Measurements from ENCODE around the gene HTT.

HTT gene

DNA sequence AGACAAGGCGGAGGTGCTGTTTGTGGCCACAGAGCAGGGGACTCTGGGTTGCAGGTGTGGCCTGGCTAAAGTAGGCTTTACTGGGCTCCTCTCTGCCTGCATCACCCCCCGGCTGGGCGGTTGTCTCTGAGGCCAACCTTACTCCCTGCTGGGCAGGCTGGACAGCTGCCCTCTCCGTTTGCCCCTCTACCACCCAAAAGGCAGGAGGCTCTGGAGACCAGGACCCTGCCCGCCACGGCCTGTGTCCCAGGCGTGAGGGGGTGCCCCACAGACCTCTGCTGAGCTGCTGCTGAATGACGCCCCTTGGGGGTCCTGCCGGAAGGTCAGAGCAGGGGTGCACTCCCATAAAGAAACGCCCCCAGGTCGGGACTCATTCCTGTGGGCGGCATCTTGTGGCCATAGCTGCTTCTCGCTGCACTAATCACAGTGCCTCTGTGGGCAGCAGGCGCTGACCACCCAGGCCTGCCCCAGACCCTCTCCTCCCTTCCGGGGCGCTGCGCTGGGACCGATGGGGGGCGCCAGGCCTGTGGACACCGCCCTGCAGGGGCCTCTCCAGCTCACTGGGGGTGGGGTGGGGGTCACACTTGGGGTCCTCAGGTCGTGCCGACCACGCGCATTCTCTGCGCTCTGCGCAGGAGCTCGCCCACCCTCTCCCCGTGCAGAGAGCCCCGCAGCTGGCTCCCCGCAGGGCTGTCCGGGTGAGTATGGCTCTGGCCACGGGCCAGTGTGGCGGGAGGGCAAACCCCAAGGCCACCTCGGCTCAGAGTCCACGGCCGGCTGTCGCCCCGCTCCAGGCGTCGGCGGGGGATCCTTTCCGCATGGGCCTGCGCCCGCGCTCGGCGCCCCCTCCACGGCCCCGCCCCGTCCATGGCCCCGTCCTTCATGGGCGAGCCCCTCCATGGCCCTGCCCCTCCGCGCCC is 1.1 kb upstream of the HTT start:
- FAIRE-seq (no peak), DNase-seq (ENCODE audit: insufficient read length, low spot score) (no peak)
- TF ChIP-seq, protein P1, sequence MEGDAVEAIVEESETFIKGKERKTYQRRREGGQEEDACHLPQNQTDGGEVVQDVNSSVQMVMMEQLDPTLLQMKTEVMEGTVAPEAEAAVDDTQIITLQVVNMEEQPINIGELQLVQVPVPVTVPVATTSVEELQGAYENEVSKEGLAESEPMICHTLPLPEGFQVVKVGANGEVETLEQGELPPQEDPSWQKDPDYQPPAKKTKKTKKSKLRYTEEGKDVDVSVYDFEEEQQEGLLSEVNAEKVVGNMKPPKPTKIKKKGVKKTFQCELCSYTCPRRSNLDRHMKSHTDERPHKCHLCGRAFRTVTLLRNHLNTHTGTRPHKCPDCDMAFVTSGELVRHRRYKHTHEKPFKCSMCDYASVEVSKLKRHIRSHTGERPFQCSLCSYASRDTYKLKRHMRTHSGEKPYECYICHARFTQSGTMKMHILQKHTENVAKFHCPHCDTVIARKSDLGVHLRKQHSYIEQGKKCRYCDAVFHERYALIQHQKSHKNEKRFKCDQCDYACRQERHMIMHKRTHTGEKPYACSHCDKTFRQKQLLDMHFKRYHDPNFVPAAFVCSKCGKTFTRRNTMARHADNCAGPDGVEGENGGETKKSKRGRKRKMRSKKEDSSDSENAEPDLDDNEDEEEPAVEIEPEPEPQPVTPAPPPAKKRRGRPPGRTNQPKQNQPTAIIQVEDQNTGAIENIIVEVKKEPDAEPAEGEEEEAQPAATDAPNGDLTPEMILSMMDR (IDR thresholded peaks at IDR 0.05; ENCODE audit: insufficient read depth, missing control alignments) = no peak

DNA sequence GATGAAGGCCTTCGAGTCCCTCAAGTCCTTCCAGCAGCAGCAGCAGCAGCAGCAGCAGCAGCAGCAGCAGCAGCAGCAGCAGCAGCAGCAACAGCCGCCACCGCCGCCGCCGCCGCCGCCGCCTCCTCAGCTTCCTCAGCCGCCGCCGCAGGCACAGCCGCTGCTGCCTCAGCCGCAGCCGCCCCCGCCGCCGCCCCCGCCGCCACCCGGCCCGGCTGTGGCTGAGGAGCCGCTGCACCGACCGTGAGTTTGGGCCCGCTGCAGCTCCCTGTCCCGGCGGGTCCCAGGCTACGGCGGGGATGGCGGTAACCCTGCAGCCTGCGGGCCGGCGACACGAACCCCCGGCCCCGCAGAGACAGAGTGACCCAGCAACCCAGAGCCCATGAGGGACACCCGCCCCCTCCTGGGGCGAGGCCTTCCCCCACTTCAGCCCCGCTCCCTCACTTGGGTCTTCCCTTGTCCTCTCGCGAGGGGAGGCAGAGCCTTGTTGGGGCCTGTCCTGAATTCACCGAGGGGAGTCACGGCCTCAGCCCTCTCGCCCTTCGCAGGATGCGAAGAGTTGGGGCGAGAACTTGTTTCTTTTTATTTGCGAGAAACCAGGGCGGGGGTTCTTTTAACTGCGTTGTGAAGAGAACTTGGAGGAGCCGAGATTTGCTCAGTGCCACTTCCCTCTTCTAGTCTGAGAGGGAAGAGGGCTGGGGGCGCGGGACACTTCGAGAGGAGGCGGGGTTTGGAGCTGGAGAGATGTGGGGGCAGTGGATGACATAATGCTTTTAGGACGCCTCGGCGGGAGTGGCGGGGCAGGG is 568 bp downstream of the HTT start:
- FAIRE-seq (no peak), DNase-seq (ENCODE audit: insufficient read length, low spot score) (no peak)
- TF ChIP-seq, protein P1 (IDR thresholded peaks at IDR 0.05; ENCODE audit: insufficient read depth, missing control alignments) = no peak

DNA sequence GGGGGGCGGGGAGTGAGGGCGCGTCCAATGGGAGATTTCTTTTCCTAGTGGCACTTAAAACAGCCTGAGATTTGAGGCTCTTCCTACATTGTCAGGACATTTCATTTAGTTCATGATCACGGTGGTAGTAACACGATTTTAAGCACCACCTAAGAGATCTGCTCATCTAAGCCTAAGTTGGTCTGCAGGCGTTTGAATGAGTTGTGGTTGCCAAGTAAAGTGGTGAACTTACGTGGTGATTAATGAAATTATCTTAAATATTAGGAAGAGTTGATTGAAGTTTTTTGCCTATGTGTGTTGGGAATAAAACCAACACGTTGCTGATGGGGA is 1.1 kb downstream of the HTT start:
- no peak for FAIRE-seq
- TF ChIP-seq, protein P1 (IDR thresholded peaks at IDR 0.05; ENCODE audit: insufficient read depth, missing control alignments) = no peak

DNA sequence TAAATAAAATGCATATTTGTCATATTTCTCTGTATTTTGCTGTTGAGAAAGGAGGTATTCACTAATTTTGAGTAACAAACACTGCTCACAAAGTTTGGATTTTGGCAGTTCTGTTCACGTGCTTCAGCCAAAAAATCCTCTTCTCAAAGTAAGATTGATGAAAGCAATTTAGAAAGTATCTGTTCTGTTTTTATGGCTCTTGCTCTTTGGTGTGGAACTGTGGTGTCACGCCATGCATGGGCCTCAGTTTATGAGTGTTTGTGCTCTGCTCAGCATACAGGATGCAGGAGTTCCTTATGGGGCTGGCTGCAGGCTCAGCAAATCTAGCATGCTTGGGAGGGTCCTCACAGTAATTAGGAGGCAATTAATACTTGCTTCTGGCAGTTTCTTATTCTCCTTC is 3.3 kb downstream of the HTT start:
- DNase-seq (ENCODE audit: insufficient read length, low spot score) = no peak
- TF ChIP-seq, protein P1 (IDR thresholded peaks at IDR 0.05; ENCODE audit: insufficient read depth, missing control alignments) = no peak
- no peak for FAIRE-seq

More for the DNA sequence above, 1.1 kb downstream of the HTT start:
- DNase-seq (ENCODE audit: insufficient read length, low spot score) = no peak

DNA sequence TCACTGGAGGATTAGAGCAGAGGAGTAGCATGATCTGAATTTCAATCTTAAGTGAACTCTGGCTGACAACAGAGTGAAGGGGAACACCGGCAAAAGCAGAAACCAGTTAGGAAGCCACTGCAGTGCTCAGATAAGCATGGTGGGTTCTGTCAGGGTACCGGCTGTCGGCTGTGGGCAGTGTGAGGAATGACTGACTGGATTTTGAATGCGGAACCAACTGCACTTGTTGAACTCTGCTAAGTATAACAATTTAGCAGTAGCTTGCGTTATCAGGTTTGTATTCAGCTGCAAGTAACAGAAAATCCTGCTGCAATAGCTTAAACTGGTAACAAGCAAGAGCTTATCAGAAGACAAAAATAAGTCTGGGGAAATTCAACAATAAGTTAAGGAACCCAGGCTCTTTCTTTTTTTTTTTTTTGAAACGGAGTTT is 5.2 kb downstream of the HTT start:
- TF ChIP-seq, protein P1 (IDR thresholded peaks at IDR 0.05; ENCODE audit: insufficient read depth, missing control alignments) = no peak
- no peak for DNase-seq (ENCODE audit: insufficient read length, low spot score)
- FAIRE-seq = no peak

DNA sequence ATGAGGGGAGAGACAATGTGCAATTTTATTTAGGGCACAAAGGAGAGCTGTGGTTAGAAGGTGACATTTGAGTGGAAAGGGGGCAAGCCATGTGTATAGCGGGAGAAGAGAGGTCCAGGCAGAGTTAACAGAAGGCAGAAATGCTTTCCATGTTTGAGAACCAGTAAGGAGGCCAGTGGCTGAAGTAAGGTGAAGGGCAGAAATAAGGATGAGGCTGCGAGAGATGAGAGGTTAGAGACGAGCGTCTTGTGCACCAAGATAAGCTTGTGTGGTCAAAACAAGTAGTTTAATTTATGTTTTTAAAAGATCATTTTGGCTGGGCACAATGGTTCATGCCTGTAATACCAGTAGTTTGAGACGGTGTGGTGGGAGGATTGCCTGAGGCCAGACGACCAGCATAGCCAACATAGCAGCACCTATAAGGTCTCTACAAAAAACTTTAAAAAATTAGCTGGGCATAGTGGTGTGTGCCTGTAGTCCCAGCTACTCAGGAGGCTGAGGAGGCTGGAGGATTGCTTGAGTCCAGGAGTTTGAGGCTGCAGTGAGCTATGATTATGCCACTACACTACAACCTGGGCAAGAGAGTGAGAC is 8.5 kb downstream of the HTT start:
- DNase-seq (ENCODE audit: insufficient read length, low spot score) (no peak), FAIRE-seq (no peak)
- TF ChIP-seq, protein P1 (IDR thresholded peaks at IDR 0.05; ENCODE audit: insufficient read depth, missing control alignments) = no peak
